H9 (cell line): ENCODE measurements around the gene ALKBH2. TPM values are rescaled to one million over a fixed set of nuclear protein-coding genes. Genes with fewer than 3 reads are reported as not detected.

ENCODE experiments used
- DNase-seq: peaks from one replicate; pipeline ENCODE4 v3.0.0-alpha.2; 2017
- H2AFZ ChIP-seq: one replicate; pipeline ENCODE4 v1.6.1; 2013; ENCODE audit warnings: mild to moderate bottlenecking, low read length, control low read depth, moderate library complexity
- H2AK5ac ChIP-seq: 2 replicates; pipeline ENCODE4 v1.6.1; 2013; ENCODE audit warnings: low read length, control low read depth, mixed read lengths; ENCODE audit not compliant: insufficient read length
- H2BK120ac ChIP-seq: one replicate; pipeline ENCODE4 v1.6.1; 2013; ENCODE audit warnings: low read depth, mild to moderate bottlenecking, low read length, control low read depth, inconsistent platforms; ENCODE audit not compliant: poor library complexity, severe bottlenecking
- H2BK12ac ChIP-seq: 2 replicates; pipeline ENCODE4 v1.6.1; 2013; ENCODE audit warnings: low read length, control low read depth, mixed read lengths, low read depth; ENCODE audit not compliant: insufficient read length
- H2BK15ac ChIP-seq: 2 replicates; pipeline ENCODE4 v1.6.1; 2013; ENCODE audit warnings: low read depth, low read length, control low read depth
- H2BK20ac ChIP-seq: one replicate; pipeline ENCODE4 v1.6.1; 2013; ENCODE audit warnings: low read depth, mild to moderate bottlenecking, low read length, control low read depth, inconsistent platforms; ENCODE audit not compliant: poor library complexity, severe bottlenecking
- H2BK5ac ChIP-seq: 2 replicates; pipeline ENCODE4 v1.6.1; 2013; ENCODE audit warnings: low read length, control low read depth, mixed read lengths; ENCODE audit not compliant: insufficient read length
- H3K14ac ChIP-seq: 2 replicates; pipeline ENCODE4 v1.6.1; 2013; ENCODE audit warnings: low read length, control low read depth; ENCODE audit not compliant: insufficient read depth
- H3K18ac ChIP-seq: 2 replicates; pipeline ENCODE4 v1.6.1; 2013; ENCODE audit warnings: low read depth, mild to moderate bottlenecking, mixed read lengths, low read length, control low read depth; ENCODE audit not compliant: insufficient read length
- H3K23ac ChIP-seq: 2 replicates; pipeline ENCODE4 v1.6.1; 2013; ENCODE audit warnings: low read length, control low read depth, mixed read lengths, low read depth; ENCODE audit not compliant: insufficient read length
- H3K23me2 ChIP-seq: 2 replicates; pipeline ENCODE4 v1.6.1; 2013; ENCODE audit warnings: low read depth, mild to moderate bottlenecking, mixed read lengths, low read length, control low read depth; ENCODE audit not compliant: insufficient read length, poor library complexity, severe bottlenecking
- H3K27ac ChIP-seq: 2 replicates; pipeline ENCODE4 v1.5.1; 2013; ENCODE audit warnings: low read length, control low read depth, mixed read lengths, low read depth; ENCODE audit not compliant: insufficient read length
- H3K27me3 ChIP-seq: 2 replicates; pipeline ENCODE4 v1.6.1; 2013; ENCODE audit warnings: low read length, control low read depth, inconsistent platforms; ENCODE audit not compliant: insufficient read depth
- H3K4ac ChIP-seq: 2 replicates; pipeline ENCODE4 v1.6.1; 2013; ENCODE audit warnings: low read depth, mild to moderate bottlenecking, control low read depth, inconsistent platforms, low read length, moderate library complexity
- H3K4me1 ChIP-seq: 2 replicates; pipeline ENCODE4 v1.6.1; 2013; ENCODE audit warnings: low read length, control low read depth, inconsistent platforms; ENCODE audit not compliant: insufficient read depth
- H3K4me2 ChIP-seq: 2 replicates; pipeline ENCODE4 v1.6.1; 2013; ENCODE audit warnings: low read length, control low read depth, mixed read lengths; ENCODE audit not compliant: insufficient read length, insufficient read depth
- H3K56ac ChIP-seq: 2 replicates; pipeline ENCODE4 v1.6.1; 2013; ENCODE audit warnings: low read depth, mild to moderate bottlenecking, mixed read lengths, low read length, control low read depth; ENCODE audit not compliant: insufficient read length
- H3K79me1 ChIP-seq: 2 replicates; pipeline ENCODE4 v1.6.1; 2013; ENCODE audit warnings: low read depth, mild to moderate bottlenecking, moderate library complexity, low read length, control low read depth, inconsistent platforms; ENCODE audit not compliant: insufficient read depth, poor library complexity, severe bottlenecking
- H3K79me2 ChIP-seq: 2 replicates; pipeline ENCODE4 v1.6.1; 2013; ENCODE audit warnings: low read length, control low read depth, inconsistent platforms; ENCODE audit not compliant: insufficient read depth
- H3K9ac ChIP-seq: 2 replicates; pipeline ENCODE4 v1.6.1; 2013; ENCODE audit warnings: low read length, control low read depth, mixed read lengths; ENCODE audit not compliant: insufficient read length; ENCODE audit errors: extremely low read depth
- H3K9me3 ChIP-seq: one replicate; pipeline ENCODE4 v1.6.1; 2013; ENCODE audit warnings: low read depth, low read length, inconsistent platforms; ENCODE audit not compliant: control insufficient read depth
- H3T11ph ChIP-seq: one replicate; pipeline ENCODE4 v1.6.1; 2013; ENCODE audit warnings: mild to moderate bottlenecking, low read length, control low read depth, inconsistent platforms
- H4K20me1 ChIP-seq: one replicate; pipeline ENCODE4 v1.6.1; 2013; ENCODE audit not compliant: control insufficient read depth, insufficient read length, insufficient read depth
- H4K5ac ChIP-seq: 2 replicates; pipeline ENCODE4 v1.6.1; 2013; ENCODE audit warnings: low read depth, mild to moderate bottlenecking, mixed read lengths, low read length, control low read depth; ENCODE audit not compliant: insufficient read length
- H4K8ac ChIP-seq: replicated peaks from 2 replicates; pipeline ENCODE4 v1.6.1; 2013; ENCODE audit warnings: low read length, control low read depth, mixed read lengths, low read depth; ENCODE audit not compliant: insufficient read length
- H4K91ac ChIP-seq: 2 replicates; pipeline ENCODE4 v1.6.1; 2013; ENCODE audit warnings: low read depth, mild to moderate bottlenecking, moderate library complexity, mixed read lengths, low read length, control low read depth; ENCODE audit not compliant: insufficient read length
- H3K27ac Mint-ChIP-seq, 3 experiments: 2 replicates in 2 of 3; 3 replicates in 1 of 3; pipeline ENCODE4 v1.8.0; 2020 to 2021; ENCODE audit warnings: mixed read lengths in 3 of 3, mild to moderate bottlenecking in 1 of 3, moderate library complexity in 1 of 3
- H3K27me3 Mint-ChIP-seq: 2 replicates; pipeline ENCODE4 v1.8.0; 2021; ENCODE audit warnings: low read depth, mild to moderate bottlenecking, moderate library complexity, mixed read lengths
- H3K36me3 Mint-ChIP-seq, 3 experiments: 2 replicates in 2 of 3; 3 replicates in 1 of 3; pipeline ENCODE4 v1.8.0; 2020 to 2021; ENCODE audit warnings: low read depth in 3 of 3, mixed read lengths in 3 of 3; ENCODE audit not compliant: insufficient read depth in 1 of 3
- H3K4me1 Mint-ChIP-seq, 2 experiments: 2 replicates each; pipeline ENCODE4 v1.8.0; 2020; ENCODE audit warnings: mixed read lengths in 2 of 2
- H3K4me3 Mint-ChIP-seq, 2 experiments: 2 replicates in 1 of 2; 3 replicates in 1 of 2; pipeline ENCODE4 v1.8.0; 2020 to 2021; ENCODE audit warnings: mild to moderate bottlenecking in 2 of 2, mixed read lengths in 2 of 2, moderate library complexity in 1 of 2
- H3K9me3 Mint-ChIP-seq, 2 experiments: 2 replicates in 1 of 2; 3 replicates in 1 of 2; pipeline ENCODE4 v1.8.0; 2020; ENCODE audit warnings: mild to moderate bottlenecking in 2 of 2, mixed read lengths in 2 of 2, moderate library complexity in 1 of 2
- CTCF ChIP-seq: fragments of 200-600 bp; sonication (generic); conservative IDR thresholded peaks from 3 replicates; pipeline ENCODE4 v1.8.0; 2021; ENCODE audit warnings: antibody characterized with exemption, mild to moderate bottlenecking
- WGBS: extraction: QIAGEN DNeasy Blood & Tissue Kit; methylation state at CpG from one replicate; pipeline ENCODE4 v1.1.7; 2013; ENCODE audit warnings: missing lambda C conversion rate, low lambda C conversion rate, mixed read lengths; ENCODE audit not compliant: insufficient read length; ENCODE audit errors: extremely low coverage; 5-methylcytosine and 5-hydroxymethylcytosine counted together
- total RNA-seq: library from RNA; stranded (reverse); gene quantifications from 2 replicates; pipeline ENCODE4 v1.2.1, GENCODE V29; 2021

Gene ALKBH2
- total RNA-seq, 1 experiment from 2014 or later: 24.4 TPM

DNA sequence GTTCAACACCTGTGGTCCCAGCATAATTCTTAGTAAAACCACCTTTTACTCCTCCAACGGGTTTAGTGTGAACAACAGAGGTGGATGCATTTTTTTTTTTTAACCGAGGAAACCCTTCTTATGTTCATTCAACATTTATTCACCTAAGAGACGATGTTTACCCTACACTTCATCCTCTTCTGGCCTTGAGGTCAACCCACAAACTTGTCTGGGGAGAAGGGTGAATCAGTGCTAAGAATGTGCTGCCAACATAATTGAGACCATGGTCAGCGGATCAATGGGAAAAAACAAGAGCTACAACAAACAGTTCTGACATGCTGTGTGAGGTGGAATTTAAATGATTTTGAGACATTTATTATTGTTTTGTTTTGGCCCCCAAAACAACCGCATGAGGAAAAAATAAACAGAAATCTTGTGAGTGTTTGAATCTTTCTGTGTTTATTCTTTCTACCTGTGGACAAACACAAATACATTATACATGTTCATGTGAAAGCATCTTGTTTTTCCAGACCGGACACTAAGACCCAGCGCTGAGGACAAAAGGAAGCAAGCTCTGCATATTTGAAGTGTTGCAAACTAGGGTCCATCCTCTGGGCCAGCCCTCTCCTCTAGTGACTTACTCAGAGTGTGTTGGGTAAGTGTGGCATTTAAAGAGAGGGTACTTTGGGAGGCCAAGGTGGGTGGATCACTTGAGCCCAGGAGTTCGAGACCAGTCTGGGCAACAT is 46.0 kb downstream of the ALKBH2 start:
- H3K4ac ChIP-seq: no peak overlapping the region
- no peak overlapping the region for H2BK15ac ChIP-seq
- H4K20me1 ChIP-seq: no peaks in the 10 kb centered on the region
- no peak overlapping the region for H3K56ac ChIP-seq
- H2BK120ac ChIP-seq: no peak overlapping the region
- H3K79me2 ChIP-seq: no peaks in the 10 kb centered on the region
- H3K9me3 ChIP-seq: no peaks in the 10 kb centered on the region
- H3K27ac ChIP-seq: no peak overlapping the region
- H3K4me2 ChIP-seq: no peak overlapping the region
- Mint-ChIP-seq H3K36me3 (no peaks in the 10 kb centered on the region), H3K27me3 (peaks cover 12% of the 10 kb centered on the region), H3K4me1 (peaks cover 3 to 4% of the 10 kb centered on the region in 2 experiments), H3K4me3 (no peak overlapping the region), H3K27ac (no peak overlapping the region), H3K9me3 (no peaks in the 10 kb centered on the region)
- H3K23ac ChIP-seq: no peak overlapping the region
- H3K79me1 ChIP-seq: no peaks in the 10 kb centered on the region
- H2BK5ac ChIP-seq: no peak overlapping the region
- H4K8ac ChIP-seq: no peak overlapping the region
- no peaks in the 10 kb centered on the region for H3K27me3 ChIP-seq
- no peaks in the 10 kb centered on the region for H3K4me1 ChIP-seq
- no peak overlapping the region for H3K9ac ChIP-seq
- H3T11ph ChIP-seq: no peak overlapping the region
- no peak overlapping the region for H3K14ac ChIP-seq
- H2BK20ac ChIP-seq: no peak overlapping the region
- H3K18ac ChIP-seq: no peak overlapping the region
- H3K23me2 ChIP-seq: no peaks in the 10 kb centered on the region
- no peak overlapping the region for H2BK12ac ChIP-seq
- H2AK5ac ChIP-seq: no peak overlapping the region
- no peak overlapping the region for H4K5ac ChIP-seq
- H4K91ac ChIP-seq: no peak overlapping the region
- no CpG with 5 or more reads among the region's 8 CpGs for WGBS
- no peak for DNase-seq
- TF ChIP-seq CTCF: no peak
- H2AFZ ChIP-seq: no peak overlapping the region
